DMS153 treated with DMSO at 0.1 percent for 48 hours (cell line): ENCODE data around the gene CEACAM16.

ENCODE experiments used
- DNase-seq: peaks from one replicate; lab custom pipeline; 2025; ENCODE audit not compliant: unreplicated experiment; lab: John Stamatoyannopoulos, UW

Gene CEACAM16

DNA sequence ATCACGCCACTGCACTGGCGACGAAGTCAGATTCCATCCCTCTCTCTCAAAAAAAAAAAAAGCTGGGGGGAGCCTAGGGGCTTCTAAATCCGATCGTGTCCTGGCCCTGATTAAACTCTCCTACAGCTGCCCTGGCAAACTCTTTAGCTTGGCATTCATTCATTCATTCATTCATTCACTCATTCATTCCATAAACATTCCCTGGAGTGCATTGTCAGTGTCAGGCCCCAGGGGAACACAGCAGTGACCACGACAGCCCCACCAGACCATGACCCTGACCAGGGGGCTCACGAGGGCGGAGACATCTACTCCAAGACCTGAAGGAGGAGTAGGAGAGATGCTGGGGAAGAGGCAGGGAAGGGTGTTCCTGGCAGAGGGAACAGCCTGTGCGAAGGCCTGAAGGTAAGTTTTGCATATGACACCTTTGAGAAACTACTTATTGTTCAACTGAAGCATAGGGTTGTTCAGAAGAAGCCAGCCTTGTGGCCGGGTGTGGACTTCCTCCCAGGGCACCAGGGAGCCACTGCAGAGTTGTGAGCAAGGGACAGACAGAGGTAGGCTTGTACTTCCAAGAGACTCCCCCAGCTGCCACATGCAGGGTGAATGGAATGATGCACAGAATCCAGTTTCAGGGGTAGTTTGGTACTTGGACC, 24.5 kb downstream of the CEACAM16 start:
- no peak for DNase-seq

DNA sequence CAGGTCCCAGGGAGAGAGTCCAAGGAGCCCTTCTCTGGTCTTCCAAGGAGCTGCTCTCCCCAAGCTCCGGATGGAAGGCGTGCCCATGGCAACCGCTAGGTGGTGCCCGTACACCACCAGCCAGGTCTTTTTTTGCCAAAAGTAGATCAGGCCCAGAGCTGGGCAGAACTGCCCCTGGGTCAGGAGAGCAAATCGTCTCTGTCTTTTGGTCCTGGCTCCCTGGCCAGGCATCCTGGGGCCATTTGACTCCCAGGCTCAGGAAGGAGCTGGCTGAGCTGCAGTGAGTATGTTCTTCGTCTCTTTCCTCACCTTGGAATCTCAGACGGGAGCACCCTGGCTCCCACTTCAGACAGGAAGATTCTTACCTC, 25.0 kb downstream of the CEACAM16 start:
- peak; percentile 58 for DNase-seq

DNA sequence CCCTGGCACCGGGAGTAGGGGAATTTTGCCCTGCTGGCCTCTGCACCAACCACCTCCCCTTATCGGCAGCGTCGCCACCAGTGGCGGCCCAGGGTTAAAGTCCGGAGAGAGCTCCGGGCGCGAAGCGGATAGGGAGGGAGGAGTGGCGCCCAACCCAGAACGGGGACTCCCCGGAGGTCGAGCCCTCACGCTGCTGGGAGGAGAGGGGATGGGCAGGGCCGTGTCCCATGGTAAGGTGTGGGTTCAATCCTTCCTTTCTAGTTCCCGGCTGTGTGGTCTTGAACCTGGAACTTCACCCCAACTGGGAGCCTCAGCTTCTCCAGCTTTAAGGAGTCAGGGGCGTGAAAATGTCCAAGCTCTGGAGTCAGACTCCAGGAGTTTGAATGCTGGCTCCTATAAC, 26.3 kb downstream of the CEACAM16 start:
- DNase-seq = no peak

DNA sequence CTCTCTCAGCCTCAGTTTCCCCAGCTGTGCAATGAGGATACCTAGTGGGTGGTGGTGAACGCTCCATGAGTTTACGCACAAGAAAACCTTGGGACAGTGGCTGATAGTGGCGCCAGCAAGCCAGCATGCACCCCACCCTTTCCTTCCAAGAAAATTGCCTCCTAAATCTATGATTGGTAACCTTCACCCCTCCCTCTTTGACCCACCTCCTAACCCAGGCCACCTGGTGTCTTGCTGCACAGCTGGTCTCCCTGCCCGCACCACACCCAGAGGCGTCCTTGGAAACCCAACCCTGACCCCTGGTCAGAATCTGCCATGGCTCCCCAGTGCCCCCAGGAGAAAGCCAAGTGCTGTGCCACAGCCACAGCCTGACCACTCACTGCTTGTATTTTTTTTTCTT, 26.7 kb downstream of the CEACAM16 start:
- no peak for DNase-seq

DNA sequence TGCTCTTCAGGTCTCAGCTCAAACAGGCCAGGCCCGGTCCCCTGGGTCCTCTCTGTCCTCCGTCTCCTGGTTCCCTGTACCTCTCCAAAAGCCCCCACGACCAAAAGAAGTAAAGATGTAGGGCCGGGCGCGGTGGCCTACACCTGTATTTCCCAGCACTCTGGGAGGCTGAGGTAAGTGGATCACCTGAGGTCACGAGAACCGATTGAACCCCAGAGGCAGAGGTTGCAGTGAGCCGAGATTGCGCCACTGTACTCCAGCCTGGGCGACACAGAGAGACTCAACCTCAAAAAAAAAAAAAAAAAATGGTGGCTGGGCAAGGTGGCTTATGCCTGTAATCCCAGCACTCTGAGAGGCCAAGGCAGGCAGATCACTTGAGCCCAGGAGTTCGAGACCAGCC, 27.5 kb downstream of the CEACAM16 start:
- no peak for DNase-seq

DNA sequence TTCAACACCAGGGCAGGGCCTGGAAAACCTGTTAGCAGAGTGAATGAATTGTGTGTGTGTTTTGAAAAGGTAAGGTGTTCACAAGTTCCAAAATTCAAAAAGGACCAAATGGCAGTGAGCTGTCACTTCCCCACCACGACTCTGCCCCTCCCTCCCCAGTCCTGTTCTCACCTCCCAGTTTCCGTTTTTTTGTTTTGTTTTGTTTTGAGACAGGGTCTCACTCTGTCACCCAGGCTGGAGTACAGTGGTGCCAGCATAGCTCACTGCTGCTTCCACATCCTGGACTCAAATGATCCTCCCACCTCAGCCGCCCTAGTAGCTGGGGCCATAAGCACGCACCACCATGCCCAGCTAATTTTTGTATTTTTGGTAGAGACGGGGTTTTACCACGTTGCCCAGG, 29.2 kb downstream of the CEACAM16 start:
- DNase-seq = no peak

DNA sequence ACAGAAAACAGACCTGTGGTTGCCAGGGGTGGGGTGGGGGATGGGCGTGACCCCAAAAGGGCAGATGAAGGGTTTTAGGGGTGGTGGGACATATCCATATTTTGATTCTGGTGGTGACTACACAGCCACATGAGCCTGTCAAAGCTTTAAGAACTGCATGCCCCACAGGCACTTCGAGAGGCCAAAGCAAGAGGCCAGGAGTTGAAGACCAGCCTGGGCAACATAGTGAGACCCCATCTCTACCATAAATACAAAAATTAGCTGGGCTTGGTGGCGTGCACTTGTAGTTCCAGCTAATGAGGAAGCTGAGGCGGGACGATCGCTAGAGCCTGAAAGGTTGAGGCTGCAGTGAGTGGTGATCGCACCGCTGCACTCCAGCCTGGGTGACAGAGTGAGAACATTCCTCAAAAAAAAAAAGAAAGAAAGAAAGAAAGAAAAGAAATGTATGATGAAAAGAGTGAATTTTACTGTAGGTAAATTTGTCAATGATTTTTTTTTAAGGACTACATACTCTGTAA, 30.6 kb downstream of the CEACAM16 start:
- no peak for DNase-seq

DNA sequence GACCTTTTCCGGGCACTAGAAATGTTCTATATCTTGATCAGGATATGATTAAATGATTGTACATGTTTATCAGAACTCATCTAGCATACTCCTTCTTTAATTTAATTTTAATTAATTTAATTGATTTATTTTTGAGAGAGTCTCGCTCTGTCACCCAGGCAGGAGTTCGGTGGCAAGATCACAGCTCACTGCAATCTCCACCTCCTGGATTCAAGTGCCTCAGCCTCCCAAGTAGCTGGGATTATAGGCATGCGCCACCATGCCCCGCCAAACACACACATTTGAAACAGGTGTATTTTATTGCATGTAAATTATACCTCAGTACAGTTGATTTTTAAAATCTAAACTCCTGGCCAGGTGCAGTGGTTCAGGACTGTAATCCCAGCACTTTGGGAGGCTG, 32.1 kb downstream of the CEACAM16 start:
- DNase-seq = no peak

DNA sequence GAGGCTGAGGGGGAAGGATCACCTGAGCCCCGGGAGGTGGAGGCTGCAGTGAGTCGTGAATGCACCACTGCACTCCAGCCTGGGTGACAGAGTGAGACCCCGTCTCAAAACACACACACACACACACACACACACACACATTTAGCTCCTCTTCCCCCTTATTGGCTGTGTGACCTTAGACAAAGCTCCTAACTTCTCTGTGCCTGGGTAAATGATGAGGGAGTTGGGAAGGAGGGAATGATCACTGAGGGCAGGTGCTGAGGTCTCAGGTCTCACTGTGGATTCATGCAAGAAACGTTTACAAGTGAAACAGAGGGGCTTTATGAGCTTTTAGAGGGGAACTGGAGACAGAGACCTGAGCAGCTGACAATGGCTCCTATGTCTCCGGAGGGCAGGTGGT, 32.7 kb downstream of the CEACAM16 start:
- DNase-seq = no peak

DNA sequence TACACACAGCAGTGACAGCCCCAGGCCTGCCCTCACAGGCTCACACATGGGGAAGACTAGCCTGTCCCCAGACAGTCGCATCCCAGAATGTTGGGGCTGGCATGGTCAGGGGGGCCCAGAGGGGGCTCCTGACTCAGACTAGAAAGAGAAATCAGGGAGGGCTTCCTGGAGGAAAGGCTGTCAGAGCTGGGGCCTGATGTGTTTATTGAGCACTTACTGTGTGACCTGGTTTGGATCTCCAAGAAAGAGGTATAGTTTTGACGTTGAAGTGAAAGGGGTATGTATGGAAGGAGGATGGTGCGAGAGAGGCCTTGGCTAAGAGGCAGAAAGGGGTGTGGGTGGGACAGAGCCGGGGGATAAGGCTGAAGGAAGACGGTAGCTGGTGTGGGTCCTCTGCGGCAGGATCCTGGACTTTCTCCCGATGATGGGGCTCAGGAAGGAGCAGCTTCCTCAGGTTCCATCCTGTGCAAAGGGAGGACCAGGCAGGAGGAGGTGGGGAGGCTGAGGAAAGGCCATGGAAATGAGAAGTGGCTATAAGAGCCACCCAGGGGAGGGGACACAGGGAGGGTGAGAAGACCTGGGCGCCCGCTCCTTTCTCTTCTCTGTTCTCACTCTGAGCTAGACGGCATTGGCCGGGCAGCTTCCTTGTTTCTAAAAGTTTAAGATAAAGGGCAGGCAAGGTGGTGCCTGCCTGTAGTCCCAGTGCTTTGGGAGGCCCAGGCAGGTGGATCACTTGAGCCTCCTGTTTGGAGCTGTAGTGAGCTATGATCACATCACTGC, 33.5 kb downstream of the CEACAM16 start:
- no peak for DNase-seq

DNA sequence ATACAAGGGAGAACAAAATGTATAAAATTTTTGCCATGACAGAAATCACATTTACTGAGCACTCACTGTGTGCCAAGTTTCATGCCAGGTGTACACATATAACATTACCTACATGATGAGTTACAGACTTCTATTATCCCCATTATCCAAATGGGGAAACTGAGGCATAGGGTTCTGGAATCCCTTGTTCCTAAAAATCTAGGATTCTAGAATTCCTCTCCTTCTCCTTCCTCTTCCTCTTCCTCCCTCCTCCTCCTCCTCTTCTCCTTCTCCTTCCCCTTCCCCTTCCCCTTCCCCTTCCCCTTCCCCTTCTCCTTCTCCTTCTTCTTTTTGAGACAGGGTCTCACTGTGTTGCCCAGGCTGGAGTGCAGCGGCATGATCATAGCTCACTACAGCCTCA, 35.4 kb downstream of the CEACAM16 start:
- no peak for DNase-seq

DNA sequence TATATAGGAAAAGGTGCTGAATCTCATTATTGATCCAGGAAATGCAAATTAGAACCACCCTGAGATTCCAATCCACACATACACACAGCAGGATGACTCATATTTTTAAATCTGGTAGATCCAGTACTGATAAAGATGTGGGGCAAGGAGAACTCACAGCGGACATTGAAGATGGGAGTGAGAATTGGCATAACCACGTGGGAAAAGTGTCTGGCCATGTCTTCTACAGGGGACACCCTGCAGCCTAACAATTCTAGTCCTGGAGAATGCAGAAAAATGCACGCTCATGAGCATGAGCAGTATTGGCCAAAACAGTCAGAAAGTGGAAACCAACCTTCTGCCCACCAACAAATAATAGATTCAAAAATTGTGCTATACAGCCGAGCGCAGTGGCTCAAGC, 36.1 kb downstream of the CEACAM16 start:
- no peak for DNase-seq

DNA sequence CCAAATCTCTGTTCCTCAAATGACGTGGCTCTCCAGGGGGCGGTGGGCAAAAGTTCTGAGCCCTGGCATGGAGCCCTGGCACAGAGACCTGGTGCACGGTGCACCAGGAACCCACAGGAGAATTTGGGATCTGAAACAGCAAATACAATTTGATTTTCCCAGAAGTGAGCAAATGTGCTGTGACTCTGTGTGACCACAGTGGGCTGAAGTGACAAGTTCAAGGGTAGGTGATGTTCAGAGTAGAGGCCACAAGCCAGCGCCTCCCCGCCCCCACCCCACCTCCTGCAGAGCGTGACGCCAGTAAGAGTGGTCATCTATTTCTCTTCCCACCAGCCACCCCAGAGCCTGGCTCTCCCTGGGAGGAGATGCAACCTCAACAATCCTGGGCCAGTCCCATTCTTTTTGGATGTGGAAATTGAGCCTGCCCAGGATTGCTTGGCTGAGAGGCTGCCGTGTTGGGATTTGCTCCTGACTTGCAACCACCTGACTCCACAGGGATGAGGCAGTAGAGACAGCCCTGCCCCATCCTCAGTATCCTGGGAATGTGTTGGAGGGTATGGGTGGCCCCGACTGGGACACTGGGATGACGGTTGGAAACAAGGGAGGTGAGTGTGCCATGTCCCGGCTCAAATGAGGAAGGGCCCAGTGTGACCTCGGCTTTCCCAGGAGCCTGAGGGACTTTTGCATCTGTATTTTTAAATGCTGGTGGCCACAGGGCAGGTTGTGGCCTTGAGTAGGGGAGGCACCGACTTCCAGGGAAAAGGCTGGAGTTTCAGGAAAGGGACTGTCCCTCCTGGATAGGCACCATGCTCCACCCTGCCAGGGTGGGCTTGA, 38.5 kb downstream of the CEACAM16 start:
- no peak for DNase-seq

DNA sequence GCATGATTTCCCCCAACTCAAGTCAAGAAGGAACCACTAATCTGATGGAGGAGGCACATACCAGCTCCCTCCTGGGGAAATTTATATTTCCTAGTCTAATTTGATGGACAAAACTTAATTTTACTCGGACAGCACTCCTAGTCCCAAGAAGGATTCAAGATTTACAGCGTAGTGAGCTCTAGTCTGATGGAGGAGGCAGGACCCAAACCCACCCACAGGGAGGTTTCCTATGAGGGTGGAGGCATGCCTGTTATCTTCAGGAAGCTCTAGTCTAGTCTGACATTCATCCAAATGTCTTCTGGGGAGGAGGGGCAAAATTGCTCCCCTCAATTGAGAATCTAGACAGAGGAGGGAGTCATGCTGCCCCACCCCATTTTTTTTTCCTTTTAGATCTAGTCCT, 39.2 kb downstream of the CEACAM16 start:
- DNase-seq = no peak

DNA sequence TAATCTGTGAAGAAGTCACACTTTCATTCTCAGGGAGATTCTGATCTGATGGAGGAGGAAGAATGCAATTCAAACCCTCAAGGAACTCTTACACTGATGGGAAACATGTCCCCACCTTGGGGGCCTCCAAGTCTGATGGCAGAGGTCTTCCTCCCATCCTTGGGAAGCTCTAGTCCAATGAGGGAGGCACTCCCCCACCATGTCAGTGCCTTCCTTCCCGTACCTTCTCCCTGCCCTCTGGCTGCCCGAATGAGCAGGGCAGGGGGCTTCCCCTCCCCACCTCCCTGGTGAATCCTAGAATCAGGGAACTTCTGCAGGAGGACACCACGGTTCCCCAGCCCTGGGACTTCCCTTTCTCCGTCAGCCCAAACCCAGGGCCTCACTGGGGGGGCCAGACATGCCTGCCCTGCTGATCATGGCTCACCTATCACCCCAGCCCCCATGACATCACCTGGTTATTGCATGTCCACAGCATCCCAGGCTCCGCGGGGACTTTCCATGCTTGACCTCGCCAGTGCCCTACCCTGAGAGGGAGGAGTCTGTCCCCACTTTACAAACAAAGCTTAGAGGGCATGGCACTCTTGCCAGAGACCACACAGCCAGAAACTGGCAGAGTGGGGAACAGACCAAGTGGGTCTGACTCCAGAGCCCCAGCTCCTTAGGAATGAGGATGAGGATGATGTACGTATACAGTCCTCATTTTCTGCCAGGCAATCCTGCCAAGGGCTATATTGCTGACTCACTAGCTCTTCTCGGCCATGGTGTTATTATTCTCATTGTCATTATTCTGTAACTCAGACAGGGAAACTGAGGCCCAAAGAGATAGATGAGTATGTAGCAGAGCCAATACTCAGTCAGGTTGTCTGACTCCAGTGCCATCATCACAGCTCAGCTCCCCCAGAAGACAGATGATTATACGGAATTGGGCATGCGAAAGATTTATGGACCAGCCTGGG, 39.9 kb downstream of the CEACAM16 start:
- no peak for DNase-seq

DNA sequence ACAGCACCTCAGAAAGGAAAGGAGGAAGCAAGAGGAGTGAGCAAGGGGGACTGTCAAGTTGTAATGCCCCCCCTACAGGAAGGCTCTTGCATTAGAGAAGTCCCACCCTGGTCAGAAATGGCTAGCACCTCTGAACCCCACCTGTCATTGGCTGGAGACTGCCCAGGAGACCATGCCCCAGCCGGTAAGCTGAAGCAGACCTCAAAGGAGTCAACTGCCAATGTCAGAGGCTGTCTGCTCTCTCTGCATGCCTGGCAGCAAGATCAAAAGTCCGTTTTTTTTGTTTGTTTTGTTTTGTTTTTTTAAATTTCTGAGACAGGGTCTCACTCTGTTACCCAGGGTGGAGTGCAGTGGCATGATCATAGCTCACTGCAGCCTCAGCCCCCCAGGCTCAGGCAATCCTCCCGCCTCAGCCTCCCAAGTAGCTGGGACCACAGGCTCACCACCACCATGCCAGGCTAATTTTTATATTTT, 41.4 kb downstream of the CEACAM16 start:
- DNase-seq = no peak

DNA sequence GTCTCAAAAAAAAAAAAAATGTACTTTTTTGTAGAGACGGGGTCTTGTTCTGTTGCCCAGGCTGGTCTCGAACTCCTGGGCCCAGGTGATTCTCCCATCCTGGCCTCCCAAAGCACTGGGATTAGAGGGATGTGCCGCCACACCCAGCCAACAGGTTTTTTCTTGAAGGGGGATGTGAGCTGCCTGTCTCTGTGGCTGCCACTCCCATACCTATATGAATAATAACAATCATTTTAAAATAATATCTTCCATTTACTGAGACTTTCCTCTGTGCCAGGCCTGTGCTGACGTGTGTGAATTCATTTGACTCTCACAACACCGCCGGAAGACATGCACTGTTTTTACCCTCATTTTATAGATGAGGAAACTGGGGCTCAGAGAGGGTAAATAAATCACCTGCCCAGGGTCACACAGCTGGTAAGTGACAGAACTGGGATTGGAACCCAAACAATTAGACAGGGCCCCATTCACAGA, 42.3 kb downstream of the CEACAM16 start:
- no peak for DNase-seq

DNA sequence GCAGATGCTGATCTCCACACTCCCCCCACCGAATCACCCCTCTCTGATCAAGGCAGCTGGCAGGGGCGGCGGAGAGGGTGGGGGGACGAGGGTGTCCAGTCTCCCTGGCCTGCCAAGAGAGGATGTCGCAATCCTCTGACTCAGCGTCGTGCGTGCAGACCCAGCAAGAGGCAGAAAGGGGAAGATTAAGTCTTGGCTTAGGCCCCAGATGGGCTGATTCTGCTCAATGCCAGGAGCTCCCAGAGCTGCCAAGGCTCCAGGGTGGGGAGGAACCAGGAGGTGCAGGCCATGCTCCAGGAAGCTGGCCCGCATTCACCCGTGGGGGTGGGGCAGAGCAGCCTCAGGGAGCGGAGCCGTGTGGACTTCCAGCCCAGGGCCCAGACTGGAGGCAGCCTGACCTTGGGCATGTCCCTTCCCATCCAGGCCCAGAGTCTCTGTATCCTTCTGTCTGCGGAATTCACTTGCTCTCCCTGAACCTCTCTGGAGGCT, 42.9 kb downstream of the CEACAM16 start:
- DNase-seq = peak; percentile 25

DNA sequence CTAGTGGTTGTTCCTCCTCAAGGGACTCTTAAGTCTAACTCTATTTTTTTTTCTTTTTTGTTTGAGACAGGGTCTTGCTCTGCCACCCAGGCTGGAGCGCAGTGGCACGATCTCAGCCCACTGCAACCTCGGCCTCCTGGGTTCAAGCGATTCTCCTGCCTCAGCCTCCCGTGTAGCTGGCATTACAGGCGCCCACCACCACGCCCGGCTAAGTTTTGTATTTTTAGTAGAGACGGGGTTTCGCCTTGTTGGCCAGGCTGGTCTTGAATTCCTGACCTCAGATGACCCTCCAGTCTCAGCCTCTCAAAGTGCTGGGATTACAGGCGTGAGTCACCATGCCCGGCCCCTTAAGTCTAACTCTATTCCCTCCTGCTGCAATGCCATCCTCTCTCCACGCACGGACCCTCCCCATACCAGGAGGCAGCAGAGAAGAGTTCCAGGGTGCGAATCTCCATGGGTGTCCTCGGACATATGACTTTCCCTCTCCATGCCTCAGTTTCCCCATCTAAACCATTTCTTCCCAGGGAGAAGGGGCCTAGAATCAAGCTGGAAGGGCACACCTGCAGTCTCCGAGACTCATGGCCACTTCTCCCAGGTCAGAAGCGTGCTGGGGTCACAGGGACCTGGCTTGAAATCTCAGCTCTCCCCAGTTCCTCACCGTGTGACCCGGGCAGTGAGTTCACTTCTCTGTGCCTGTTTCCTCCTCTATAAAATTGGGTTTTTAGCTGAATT, 43.5 kb downstream of the CEACAM16 start:
- DNase-seq = no peak
